Mucosa of rectum (tissue), 2 donors: ENCODE data around the gene PGS1.
"Not testable (repeated sequence)": the region's sequence is repeated elsewhere in the genome, so short reads cannot be mapped to it uniquely, and the experiment has no call there.

ENCODE experiments used
- H3K27ac ChIP-seq, 2 donors: one replicate each; pipeline ENCODE4 v1.7.0; 2013; ENCODE audit warnings: inconsistent platforms in 2 of 2, low read depth in 2 of 2, low read length in 2 of 2
- H3K27me3 ChIP-seq, 2 donors: one replicate each; pipeline ENCODE4 v1.7.0; 2013; ENCODE audit warnings: low read length in 2 of 2; ENCODE audit not compliant: control insufficient read depth in 2 of 2, insufficient read depth in 2 of 2
- H3K36me3 ChIP-seq, 2 donors: one replicate each; pipeline ENCODE4 v1.7.0; 2013; ENCODE audit warnings: low read length in 2 of 2; ENCODE audit not compliant: control insufficient read depth in 2 of 2, insufficient read depth in 2 of 2
- H3K4me1 ChIP-seq, 2 donors: one replicate each; pipeline ENCODE4 v1.7.0; 2013; ENCODE audit warnings: low read length in 2 of 2, mild to moderate bottlenecking in 1 of 2; ENCODE audit not compliant: control insufficient read depth in 2 of 2, insufficient read depth in 2 of 2
- H3K4me3 ChIP-seq, 2 donors: one replicate each; pipeline ENCODE4 v1.7.0; 2013; ENCODE audit warnings: low read length in 2 of 2
- H3K9ac ChIP-seq, 2 donors: one replicate each; pipeline ENCODE4 v1.7.0; 2013; ENCODE audit warnings: low read length in 2 of 2, low read depth in 1 of 2, mild to moderate bottlenecking in 1 of 2
- H3K9me3 ChIP-seq, 2 donors: one replicate each; pipeline ENCODE4 v1.7.0; 2013; ENCODE audit warnings: low read length in 2 of 2; ENCODE audit not compliant: control insufficient read depth in 2 of 2
- donor health status: healthy.
- donor health status: Normal muscosa, but diverticular disease.

Gene PGS1, protein sequence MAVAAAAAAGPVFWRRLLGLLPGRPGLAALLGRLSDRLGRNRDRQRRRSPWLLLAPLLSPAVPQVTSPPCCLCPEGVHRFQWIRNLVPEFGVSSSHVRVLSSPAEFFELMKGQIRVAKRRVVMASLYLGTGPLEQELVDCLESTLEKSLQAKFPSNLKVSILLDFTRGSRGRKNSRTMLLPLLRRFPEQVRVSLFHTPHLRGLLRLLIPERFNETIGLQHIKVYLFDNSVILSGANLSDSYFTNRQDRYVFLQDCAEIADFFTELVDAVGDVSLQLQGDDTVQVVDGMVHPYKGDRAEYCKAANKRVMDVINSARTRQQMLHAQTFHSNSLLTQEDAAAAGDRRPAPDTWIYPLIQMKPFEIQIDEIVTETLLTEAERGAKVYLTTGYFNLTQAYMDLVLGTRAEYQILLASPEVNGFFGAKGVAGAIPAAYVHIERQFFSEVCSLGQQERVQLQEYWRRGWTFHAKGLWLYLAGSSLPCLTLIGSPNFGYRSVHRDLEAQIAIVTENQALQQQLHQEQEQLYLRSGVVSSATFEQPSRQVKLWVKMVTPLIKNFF

DNA sequence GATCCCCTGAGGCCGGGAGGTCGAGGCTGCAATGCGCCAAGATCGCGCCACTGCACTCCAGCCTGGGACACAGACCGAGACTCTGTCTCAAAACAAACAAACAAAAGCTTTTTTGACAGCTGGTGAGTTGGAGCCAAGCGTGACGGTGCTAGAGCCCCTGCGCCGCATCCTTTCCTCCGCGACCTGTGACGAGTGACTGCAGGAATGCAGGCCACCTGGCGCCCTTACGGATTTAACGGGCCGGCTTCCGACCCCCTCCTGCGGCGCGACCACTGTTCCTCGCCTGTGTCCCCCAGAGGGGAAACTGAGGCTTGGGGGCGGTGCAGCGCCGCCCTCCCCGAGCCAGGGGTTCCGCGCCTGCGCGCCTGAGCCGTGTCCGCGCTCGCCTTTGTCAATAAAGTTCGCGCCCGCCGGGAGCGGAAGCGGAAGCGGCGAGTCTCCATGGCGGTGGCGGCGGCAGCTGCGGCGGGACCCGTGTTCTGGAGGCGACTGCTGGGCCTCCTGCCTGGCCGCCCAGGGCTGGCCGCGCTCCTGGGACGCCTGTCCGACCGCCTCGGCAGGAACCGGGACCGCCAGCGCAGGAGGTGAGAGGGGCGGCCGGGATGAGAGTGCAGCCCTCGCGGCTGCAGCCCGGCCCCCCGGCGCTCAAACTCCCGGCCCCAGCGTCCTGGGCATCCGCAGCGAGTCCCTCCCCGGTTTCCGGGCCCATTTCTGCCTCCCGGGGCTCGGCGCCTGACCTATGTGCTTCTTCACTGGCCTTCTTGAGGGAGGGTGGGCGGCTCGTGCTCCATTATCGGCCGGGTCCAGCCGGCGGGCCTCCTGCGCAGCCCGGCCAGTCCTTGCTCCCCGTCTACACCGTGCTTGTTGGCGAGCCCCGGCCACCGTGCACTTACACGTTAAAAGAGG, at the start of gene PGS1:
Gene PGS1 (plus strand): TSS at position 425 of the 906 bp plus-strand sequence. CDS start 17 bp downstream, at position 442.
- Histone ChIP-seq H3K27me3 (no peaks in the 10 kb centered on the region), H3K36me3 (no peaks in the 10 kb centered on the region), H3K27ac (peak within 1 kb of the TSS; percentile 73 to 75), H3K9me3 (no peaks in the 10 kb centered on the region), H3K4me3 (peak within 1 kb of the TSS; percentile 81 to 93), H3K4me1 (peaks cover 18 to 22% of the 10 kb centered on the region in 2 donors), H3K9ac (peak within 1 kb of the TSS; percentile 80 to 91)

DNA sequence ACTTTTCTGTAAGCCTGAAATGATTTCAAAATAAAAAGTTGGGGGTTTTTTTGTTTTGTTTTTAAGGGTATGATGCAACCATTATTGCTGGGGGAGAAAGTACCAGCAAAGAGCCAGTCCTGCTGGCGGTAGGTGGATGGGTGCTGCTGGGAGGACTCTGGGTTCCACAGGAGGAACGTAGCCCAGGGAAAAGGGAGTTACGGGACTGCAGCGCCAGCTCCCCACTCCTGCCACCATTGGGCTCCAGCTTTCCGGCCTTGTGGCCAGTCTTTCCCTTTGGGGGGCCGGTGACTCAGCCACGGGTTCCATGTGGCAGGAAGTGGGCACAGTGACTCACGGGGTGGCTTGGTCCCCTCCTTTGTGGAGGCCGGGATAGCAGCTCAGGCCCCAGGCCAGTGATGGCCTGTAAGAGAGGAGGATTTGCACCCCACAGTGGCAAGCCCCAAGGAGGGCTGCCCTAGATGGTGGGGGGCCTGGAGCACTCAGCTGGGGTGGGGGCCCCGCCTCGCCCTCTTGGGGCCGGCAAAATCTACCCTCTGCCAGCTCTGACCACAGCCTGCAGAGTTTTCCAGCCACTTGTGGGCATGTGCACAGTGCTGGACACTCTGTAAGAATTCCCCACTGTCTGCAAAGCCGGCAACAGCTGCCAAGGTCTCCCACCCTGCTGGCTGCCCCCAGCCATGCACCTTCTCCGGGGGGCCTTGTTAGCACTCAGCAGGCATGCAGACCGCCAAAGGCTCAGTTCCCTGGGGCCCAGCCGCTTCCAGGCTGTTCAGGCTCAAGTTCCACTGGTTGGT, 49.0 kb upstream of the PGS1 start:
- Histone ChIP-seq H3K27me3 (no peaks in the 10 kb centered on the region), H3K4me1 (peaks cover 4 to 7% of the 10 kb centered on the region in 2 donors), H3K27ac (no peak overlapping the region), H3K9me3 (no peaks in the 10 kb centered on the region), H3K36me3 (no peaks in the 10 kb centered on the region), H3K4me3 (no peak overlapping the region), H3K9ac (no peak overlapping the region)

DNA sequence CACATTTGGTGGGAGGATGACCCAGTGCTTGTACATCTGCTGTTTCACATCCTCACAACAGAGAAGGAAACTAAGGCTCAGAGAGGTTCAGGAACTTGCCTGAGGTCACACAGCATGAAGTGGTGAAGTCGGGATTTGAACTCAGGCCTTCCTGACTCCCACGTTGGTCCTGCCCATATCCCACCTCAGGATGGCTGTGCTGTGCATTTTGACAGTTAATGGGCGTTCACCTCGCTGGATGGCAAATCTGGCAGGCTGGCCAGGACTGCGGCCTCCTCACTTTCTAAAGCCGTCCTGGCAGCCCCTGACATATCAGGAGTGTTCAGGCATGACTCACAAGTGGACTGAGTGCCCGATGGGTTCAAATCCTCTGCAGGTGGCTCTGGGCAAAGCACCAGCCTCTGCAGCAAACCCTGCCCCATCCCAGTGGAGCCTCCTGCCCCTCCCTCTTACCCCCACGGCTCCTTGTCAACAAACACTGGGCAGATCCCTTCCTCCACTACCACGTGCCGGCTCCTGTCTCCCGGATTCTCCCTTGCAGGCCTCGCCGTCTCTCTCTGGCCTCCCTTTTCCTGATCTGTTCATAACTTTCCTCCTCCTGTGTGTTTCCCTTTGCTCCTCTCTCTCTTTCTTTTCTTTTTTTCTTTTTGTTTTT, 47.8 kb upstream of the PGS1 start:
- no peak overlapping the region for H3K9ac ChIP-seq
- H3K9me3 ChIP-seq, result no peaks in the 10 kb centered on the region
- no peak overlapping the region for H3K4me3 ChIP-seq
- no peaks in the 10 kb centered on the region for H3K36me3 ChIP-seq
- no peak overlapping the region for H3K27ac ChIP-seq
- no peaks in the 10 kb centered on the region for H3K27me3 ChIP-seq
- no peaks in the 10 kb centered on the region for H3K4me1 ChIP-seq

DNA sequence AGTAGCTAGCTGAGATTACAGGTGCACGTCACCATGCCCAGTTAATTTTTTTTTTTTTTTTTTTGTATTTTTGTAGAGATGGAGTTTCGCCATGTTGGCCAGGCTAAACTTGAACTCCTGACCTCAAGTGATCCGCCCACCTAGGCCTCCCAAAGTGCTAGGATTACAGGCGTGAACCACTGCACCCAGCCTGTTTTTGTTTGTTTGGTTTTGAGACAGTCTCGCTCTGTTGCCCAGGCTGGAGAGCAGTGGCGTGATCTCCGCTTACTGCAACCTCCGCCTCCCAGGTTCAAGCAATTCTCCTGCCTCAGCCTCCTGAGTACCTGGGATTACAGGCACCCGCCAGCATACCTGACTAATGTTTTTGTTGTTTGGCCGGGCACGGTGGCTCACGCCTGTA, 47.1 kb upstream of the PGS1 start:
- H3K9ac ChIP-seq, H3K9me3 ChIP-seq, H3K4me3 ChIP-seq, H3K27me3 ChIP-seq, H3K4me1 ChIP-seq, H3K27ac ChIP-seq, H3K36me3 ChIP-seq: not testable (repeated sequence)

DNA sequence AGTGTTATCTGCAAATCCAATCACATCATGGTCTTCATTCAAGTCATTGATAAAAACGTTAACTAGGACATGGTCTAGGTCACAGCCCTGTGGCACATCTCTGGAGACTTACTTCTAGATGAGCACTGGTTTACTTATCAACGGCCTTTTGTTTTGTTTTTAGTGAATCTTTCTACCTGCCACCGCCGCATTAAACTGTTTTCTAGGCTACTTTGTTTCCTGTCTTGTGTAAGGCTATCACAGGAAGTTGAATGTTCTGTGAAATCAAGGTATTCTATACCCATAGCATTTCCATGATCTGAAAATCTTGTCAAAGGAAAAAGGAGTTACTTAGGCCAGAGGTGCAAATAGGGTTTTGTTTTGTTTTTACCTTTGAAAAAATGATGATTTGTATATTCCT, 45.5 kb upstream of the PGS1 start:
- Histone ChIP-seq H3K27ac (no peak overlapping the region), H3K9ac (no peak overlapping the region), H3K36me3 (no peaks in the 10 kb centered on the region), H3K9me3 (no peaks in the 10 kb centered on the region), H3K4me1 (peaks cover 0 to 3% of the 10 kb centered on the region in 2 donors), H3K4me3 (no peak overlapping the region), H3K27me3 (no peaks in the 10 kb centered on the region)

DNA sequence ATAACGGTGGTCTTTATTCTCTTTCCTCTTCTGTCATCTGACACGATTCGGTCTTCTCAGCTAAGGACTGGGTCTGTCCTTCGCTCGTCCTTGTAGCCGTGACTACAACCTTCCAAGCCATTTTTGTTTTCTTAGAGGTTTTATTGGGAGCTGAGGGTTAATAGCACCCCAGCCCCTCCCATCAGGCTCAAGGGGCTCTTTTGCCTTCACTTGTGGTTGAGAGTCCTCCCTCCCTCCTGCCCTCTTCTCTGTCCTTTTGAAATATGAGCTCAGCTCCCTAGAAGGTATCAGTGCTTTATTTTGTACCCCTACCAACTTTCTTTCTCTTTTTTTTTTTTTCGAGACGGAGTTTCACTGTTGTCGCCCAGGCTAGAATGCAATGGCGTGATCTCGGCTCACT, 43.2 kb upstream of the PGS1 start:
- no peak overlapping the region for H3K27ac ChIP-seq
- peaks cover 7 to 9% of the 10 kb centered on the region in 2 donors for H3K4me1 ChIP-seq
- no peaks in the 10 kb centered on the region for H3K27me3 ChIP-seq
- no peak overlapping the region for H3K4me3 ChIP-seq
- H3K9ac ChIP-seq, result no peak overlapping the region
- H3K9me3 ChIP-seq, result no peaks in the 10 kb centered on the region
- H3K36me3 ChIP-seq, result no peaks in the 10 kb centered on the region

DNA sequence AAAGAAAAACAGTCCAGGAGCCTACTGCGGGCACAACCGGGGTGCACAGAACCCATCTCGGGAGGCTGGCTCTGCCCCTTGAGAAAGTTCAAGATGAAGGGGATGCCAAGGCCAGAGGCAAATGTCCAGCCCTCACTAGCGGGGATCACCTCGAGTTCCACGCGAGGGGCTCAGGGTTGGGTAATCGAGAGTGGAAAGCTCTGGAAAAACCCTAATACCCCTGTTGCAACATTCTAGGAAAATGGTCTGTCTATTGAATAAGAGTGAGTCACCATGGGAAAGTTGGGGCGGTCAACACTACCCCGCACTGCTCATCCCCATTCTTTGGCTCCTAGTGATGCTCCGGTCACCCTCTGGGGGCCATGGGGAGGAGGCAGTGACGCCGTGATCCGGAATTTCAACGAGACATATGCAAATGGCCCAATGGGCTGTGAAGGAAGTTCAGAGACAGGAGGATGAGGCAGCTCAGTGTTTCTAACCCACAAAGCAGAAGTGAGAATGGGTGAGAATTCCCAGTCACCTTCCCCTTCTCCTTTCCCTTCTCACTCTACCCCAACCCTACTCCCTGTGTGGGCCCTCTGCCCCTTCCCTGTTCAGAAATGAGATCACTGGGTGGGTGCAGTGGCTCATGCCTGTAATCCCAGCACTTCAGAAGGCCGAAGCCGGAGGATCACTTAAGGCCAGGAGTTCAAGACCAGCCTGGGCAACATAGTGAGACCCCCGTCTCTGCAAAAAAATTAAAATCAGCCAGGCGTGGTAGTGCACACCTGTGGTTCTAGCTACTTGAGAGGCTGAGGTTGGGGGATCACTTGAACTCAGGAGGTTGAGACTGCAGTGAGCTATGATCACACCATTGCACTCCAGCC, 41.0 kb upstream of the PGS1 start:
- Histone ChIP-seq H3K27me3 (no peaks in the 10 kb centered on the region), H3K36me3 (no peaks in the 10 kb centered on the region), H3K9ac (no peak overlapping the region), H3K4me1 (peaks cover 12 to 17% of the 10 kb centered on the region in 2 donors), H3K9me3 (no peaks in the 10 kb centered on the region), H3K4me3 (no peak overlapping the region), H3K27ac (peak overlapping the region; percentile 27 to 32)

DNA sequence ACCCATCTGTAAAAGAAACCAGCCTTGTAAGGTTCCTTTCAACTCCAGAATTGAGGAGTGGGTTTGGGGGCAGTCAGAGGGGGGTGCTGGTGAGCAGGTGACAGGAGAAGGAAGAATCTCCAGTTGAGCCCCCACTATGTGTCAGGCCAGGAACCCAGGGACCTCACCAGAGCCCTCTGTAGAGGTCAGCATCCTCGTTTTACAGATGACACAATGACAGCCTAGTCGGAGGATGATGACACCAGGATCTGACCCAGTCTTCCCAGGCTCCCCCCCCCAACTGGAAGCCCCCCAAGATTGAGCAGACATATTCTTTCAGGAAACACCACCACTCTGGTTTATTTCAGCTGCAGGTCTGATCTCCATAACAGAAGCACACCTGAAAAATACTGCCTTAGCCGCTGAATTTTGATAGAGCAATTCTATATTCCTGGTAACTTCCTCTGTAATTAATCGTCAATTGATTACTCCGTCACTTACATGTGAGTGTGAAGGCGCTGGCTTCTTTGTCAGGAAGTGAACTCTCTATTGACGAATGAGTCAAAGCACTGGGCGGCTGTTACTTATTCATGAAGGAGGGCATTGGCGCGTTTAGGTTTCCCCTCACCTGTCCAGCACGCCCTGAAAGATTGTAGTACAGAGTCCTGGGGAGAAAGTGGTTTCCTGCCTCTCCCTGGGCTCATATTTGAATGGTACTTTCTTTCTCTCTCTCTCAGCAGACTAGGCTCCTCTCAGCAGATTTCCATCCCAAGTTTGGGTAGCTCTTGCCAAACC, 39.8 kb upstream of the PGS1 start:
- H3K4me3 ChIP-seq, result no peak overlapping the region
- no peaks in the 10 kb centered on the region for H3K36me3 ChIP-seq
- peak overlapping the region in 1 of 2 donors; percentile 50 for H3K9ac ChIP-seq
- H3K27ac ChIP-seq, result peak overlapping the region; percentile 61 to 64
- no peaks in the 10 kb centered on the region for H3K27me3 ChIP-seq
- peaks cover 24 to 29% of the 10 kb centered on the region in 2 donors for H3K4me1 ChIP-seq
- no peaks in the 10 kb centered on the region for H3K9me3 ChIP-seq
